ENCODE results near the gene DIPK1C.

DNA sequence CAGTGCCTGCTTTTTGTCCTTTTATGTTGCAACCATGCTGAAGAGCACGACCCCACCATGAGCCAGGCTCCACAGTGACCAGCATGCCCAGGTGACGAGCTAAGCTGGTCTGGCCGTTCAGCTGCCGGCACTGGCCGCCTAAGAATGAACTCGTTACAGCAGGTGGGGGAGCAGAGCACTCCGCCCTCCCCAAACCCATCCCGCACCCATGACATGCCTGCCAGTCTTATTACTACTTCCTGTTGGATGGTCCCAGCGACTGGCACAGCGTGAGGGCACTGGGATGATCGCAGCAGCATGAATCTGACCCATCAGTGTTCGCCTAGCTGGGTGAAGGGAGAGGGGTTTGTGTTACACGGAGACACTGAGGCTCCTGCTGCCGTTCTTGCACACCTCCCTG is 11.5 kb downstream of the DIPK1C start:
- TF ChIP-seq, protein P1, sequence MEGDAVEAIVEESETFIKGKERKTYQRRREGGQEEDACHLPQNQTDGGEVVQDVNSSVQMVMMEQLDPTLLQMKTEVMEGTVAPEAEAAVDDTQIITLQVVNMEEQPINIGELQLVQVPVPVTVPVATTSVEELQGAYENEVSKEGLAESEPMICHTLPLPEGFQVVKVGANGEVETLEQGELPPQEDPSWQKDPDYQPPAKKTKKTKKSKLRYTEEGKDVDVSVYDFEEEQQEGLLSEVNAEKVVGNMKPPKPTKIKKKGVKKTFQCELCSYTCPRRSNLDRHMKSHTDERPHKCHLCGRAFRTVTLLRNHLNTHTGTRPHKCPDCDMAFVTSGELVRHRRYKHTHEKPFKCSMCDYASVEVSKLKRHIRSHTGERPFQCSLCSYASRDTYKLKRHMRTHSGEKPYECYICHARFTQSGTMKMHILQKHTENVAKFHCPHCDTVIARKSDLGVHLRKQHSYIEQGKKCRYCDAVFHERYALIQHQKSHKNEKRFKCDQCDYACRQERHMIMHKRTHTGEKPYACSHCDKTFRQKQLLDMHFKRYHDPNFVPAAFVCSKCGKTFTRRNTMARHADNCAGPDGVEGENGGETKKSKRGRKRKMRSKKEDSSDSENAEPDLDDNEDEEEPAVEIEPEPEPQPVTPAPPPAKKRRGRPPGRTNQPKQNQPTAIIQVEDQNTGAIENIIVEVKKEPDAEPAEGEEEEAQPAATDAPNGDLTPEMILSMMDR (conservative IDR thresholded peaks at IDR 0.05 in 1 of 2, IDR thresholded peaks at IDR 0.05 in 1 of 2; ENCODE audit: low read depth in 1 of 2, low read length in 2 of 2) = no peak
- no peak for TF ChIP-seq EZH2 (IDR thresholded peaks at IDR 0.05; ENCODE audit: low read length, missing control alignments)

Data from fibroblast of lung (primary cell).